ENCODE data around the gene FNTB.

GRCh38 chr14:64945431-64946178 is 41.1 kb upstream of the FNTB start:
- TF ChIP-seq CTCF (IDR thresholded peaks at IDR 0.05) (no peak), POLR2A (IDR thresholded peaks at IDR 0.05) (no peak)
